OCI-LY1 (cell line): Measurements from ENCODE around the gene KANSL3.

Source experiments
- EZH2 ChIP-seq: fragments of 200-600 bp; sonication (generic), shearing (Covaris generic); IDR thresholded peaks from 2 replicates; pipeline ENCODE4 v1.8.0; 2017; ENCODE audit warnings: borderline replicate concordance, mixed run types, mild to moderate bottlenecking, antibody characterized with exemption, low read length, moderate library complexity, mixed read lengths
- TF ChIP-seq, protein P1 (sequence below): fragments of 200-600 bp; sonication (generic), shearing (Covaris generic); IDR thresholded peaks from 2 replicates; pipeline ENCODE4 v1.5.1; 2017; ENCODE audit warnings: mild to moderate bottlenecking, antibody characterized with exemption, low read length, moderate library complexity, mixed read lengths

DNA sequence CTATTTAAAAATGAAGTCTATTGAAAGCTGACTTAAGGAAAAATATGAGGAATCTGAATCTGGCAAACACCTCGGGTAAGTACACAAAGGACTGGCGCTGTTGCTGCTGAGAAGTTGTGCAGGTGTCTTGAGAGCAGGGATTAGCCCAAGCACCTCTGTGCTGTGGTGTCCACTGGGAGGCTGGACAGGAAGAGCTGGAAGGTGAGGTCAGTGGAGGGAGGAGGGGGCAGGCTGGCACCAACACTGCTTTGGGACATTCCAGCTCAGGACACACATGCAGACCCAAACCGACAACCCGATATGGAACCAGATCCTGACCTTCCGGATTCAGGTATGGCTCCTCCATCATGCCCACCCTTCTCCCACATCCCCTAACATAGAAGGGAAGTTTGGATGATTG, 25.1 kb upstream of the KANSL3 start:
- TF ChIP-seq, protein P1, sequence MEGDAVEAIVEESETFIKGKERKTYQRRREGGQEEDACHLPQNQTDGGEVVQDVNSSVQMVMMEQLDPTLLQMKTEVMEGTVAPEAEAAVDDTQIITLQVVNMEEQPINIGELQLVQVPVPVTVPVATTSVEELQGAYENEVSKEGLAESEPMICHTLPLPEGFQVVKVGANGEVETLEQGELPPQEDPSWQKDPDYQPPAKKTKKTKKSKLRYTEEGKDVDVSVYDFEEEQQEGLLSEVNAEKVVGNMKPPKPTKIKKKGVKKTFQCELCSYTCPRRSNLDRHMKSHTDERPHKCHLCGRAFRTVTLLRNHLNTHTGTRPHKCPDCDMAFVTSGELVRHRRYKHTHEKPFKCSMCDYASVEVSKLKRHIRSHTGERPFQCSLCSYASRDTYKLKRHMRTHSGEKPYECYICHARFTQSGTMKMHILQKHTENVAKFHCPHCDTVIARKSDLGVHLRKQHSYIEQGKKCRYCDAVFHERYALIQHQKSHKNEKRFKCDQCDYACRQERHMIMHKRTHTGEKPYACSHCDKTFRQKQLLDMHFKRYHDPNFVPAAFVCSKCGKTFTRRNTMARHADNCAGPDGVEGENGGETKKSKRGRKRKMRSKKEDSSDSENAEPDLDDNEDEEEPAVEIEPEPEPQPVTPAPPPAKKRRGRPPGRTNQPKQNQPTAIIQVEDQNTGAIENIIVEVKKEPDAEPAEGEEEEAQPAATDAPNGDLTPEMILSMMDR: no peak
- no peak for TF ChIP-seq EZH2
